ENCODE measurements around the gene SPATA18.

Gene SPATA18

GRCh38 chr4:52019936-52020657 is 31.0 kb upstream of the SPATA18 start, which contains the start of gene LRRC66:
Gene LRRC66 (minus strand): TSS chr4:52020363. CDS start chr4:52017613, 2,750 bp downstream.
- DNase-seq (ENCODE audit: low read depth) = no peak

GRCh38 chr4:52028970-52029369 is 22.1 kb upstream of the SPATA18 start:
- DNase-seq (ENCODE audit: low read depth) = no peak
- TF ChIP-seq POLR2A (IDR thresholded peaks at IDR 0.05; ENCODE audit: extremely low read depth, insufficient read length) (no peak), CTCF (IDR thresholded peaks at IDR 0.05; ENCODE audit: low read depth, low read length) (no peak)
- TF ChIP-seq, protein P1, sequence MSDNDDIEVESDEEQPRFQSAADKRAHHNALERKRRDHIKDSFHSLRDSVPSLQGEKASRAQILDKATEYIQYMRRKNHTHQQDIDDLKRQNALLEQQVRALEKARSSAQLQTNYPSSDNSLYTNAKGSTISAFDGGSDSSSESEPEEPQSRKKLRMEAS (IDR thresholded peaks at IDR 0.05; ENCODE audit: low read depth, low read length) = no peak
- no peak overlapping the region for H3K4me3 ChIP-seq (ENCODE audit: low read depth, low read length)

More at GRCh38 chr4:52019936-52020657, 31.0 kb upstream of the SPATA18 start, which contains the start of gene LRRC66:
- H3K4me3 ChIP-seq (ENCODE audit: low read depth, low read length) = no peak within 1 kb of the TSS
- TF ChIP-seq CTCF (IDR thresholded peaks at IDR 0.05; ENCODE audit: low read depth, low read length) = no peak
- TF ChIP-seq, protein P1 (IDR thresholded peaks at IDR 0.05; ENCODE audit: low read depth, low read length) = no peak
- no peak for TF ChIP-seq MYC (IDR thresholded peaks at IDR 0.05; ENCODE audit: low read depth, low read length)
- no peak for TF ChIP-seq POLR2A (IDR thresholded peaks at IDR 0.05; ENCODE audit: extremely low read depth, insufficient read length)

DNA sequence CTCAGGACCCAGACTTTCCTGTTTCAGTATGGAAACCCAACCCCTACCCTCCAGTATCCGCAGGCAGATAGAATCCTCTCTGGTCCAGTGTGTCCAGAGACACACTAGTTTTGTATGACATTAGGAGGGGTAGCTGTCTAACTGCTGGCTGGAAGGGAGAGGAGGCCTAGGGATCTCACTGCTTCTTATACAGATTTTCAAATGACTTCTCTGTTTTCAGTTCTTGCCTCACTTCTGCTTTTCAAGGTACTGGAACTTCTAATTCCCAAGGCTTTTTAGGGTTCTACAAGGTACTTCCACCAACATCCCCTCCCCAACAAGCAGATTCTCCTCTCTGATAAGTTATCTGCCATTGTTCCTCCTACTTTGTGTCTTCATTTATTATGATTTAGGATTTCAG is 19.1 kb upstream of the SPATA18 start:
- DNase-seq (ENCODE audit: low read depth) = no peak
- no peak for TF ChIP-seq POLR2A (IDR thresholded peaks at IDR 0.05; ENCODE audit: extremely low read depth, insufficient read length)
- TF ChIP-seq CTCF (IDR thresholded peaks at IDR 0.05; ENCODE audit: low read depth, low read length) = no peak
- TF ChIP-seq, protein P1 (IDR thresholded peaks at IDR 0.05; ENCODE audit: low read depth, low read length) = no peak
- no peak for TF ChIP-seq MYC (IDR thresholded peaks at IDR 0.05; ENCODE audit: low read depth, low read length)
- H3K4me3 ChIP-seq (ENCODE audit: low read depth, low read length) = no peak overlapping the region

GRCh38 chr4:52035190-52035589 is 15.9 kb upstream of the SPATA18 start:
- no peak for TF ChIP-seq MYC (IDR thresholded peaks at IDR 0.05; ENCODE audit: low read depth, low read length)
- TF ChIP-seq, protein P1 (IDR thresholded peaks at IDR 0.05; ENCODE audit: low read depth, low read length) = no peak
- no peak for TF ChIP-seq POLR2A (IDR thresholded peaks at IDR 0.05; ENCODE audit: extremely low read depth, insufficient read length)
- no peak for TF ChIP-seq CTCF (IDR thresholded peaks at IDR 0.05; ENCODE audit: low read depth, low read length)
- no peak overlapping the region for H3K4me3 ChIP-seq (ENCODE audit: low read depth, low read length)
- no peak for DNase-seq (ENCODE audit: low read depth)

DNA sequence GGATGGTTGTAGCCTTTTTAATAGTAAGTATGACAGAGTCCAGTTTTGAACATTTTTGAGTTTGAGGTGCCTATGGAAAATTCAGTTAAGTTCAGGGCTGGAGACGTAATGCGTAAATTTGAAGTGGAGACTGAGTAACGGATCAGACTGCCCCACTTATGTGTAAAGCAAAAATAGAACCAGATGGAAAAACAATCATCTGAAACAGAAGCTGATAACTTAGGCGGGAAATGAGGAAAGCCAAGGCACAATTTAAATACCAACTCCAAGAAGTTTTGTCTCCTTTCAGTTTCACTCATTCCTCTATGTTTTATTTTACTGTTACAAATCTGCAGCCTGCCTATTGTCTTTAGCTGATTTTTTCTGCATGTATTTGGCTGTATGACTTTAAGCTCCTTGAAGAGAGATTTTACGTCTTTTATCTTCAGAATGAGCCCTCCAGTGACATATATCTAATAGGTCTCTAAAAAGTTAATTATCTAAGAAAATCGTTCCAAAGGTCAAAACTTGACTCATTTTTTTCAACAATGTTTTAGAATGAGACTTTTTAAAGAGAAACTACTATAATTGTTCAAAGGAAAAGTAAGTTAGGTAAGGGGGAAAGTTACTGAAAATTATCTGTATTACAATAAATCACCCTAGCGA is 14.1 kb upstream of the SPATA18 start:
- DNase-seq (ENCODE audit: low read depth) = no peak
- TF ChIP-seq MYC (IDR thresholded peaks at IDR 0.05; ENCODE audit: low read depth, low read length) = no peak
- no peak for TF ChIP-seq POLR2A (IDR thresholded peaks at IDR 0.05; ENCODE audit: extremely low read depth, insufficient read length)
- TF ChIP-seq CTCF (IDR thresholded peaks at IDR 0.05; ENCODE audit: low read depth, low read length) = no peak
- TF ChIP-seq, protein P1 (IDR thresholded peaks at IDR 0.05; ENCODE audit: low read depth, low read length) = no peak
- no peak overlapping the region for H3K4me3 ChIP-seq (ENCODE audit: low read depth, low read length)
